CD14-positive monocyte (primary cell): ENCODE measurements around the gene HOXA1. TPM values are rescaled to one million over a fixed set of nuclear protein-coding genes. Genes with fewer than 3 reads are reported as not detected.
A peak's percentile ranks its signal among the peaks of the same experiment; 100 is the strongest.

Experiments used
- DNase-seq, 3 donors: peaks; one replicate each; pipeline ENCODE4 v3.0.0-alpha.2; 2011 to 2022
- H2AFZ ChIP-seq: 2 replicates; pipeline ENCODE4 v1.6.0; 2012; ENCODE audit warnings: mild to moderate bottlenecking, low read depth, low read length, inconsistent platforms; ENCODE audit not compliant: insufficient read depth, poor library complexity, severe bottlenecking
- H3K27ac ChIP-seq, 2 donors: 1 replicate in 1 of 2; 2 replicates in 1 of 2; pipeline ENCODE4 v1.5.1; 2012 to 2013; ENCODE audit warnings: low read length in 2 of 2, control low read depth in 1 of 2, inconsistent platforms in 1 of 2, low read depth in 1 of 2, mild to moderate bottlenecking in 1 of 2
- H3K27me3 ChIP-seq, 2 donors: one replicate each; pipeline versions ENCODE4 v1.6.0 to v1.6.1; 2011 to 2013; ENCODE audit warnings: low read length in 2 of 2; ENCODE audit not compliant: control insufficient read depth in 2 of 2, insufficient read depth in 2 of 2
- H3K36me3 ChIP-seq, 2 donors: replicated peaks in 1 of 2; 1 replicate in 1 of 2; 2 replicates in 1 of 2; pipeline versions ENCODE4 v1.5.1 to v1.6.1; 2012 to 2013; ENCODE audit warnings: low read length in 2 of 2, control low read depth in 1 of 2, inconsistent platforms in 1 of 2, mild to moderate bottlenecking in 1 of 2; ENCODE audit not compliant: insufficient read depth in 2 of 2, control insufficient read depth in 1 of 2
- H3K4me1 ChIP-seq, 2 donors: 1 replicate in 1 of 2; 2 replicates in 1 of 2; pipeline versions ENCODE4 v1.5.1 to v1.6.1; 2012 to 2013; ENCODE audit warnings: low read length in 2 of 2, control low read depth in 1 of 2, inconsistent platforms in 1 of 2, mild to moderate bottlenecking in 1 of 2, moderate library complexity in 1 of 2; ENCODE audit not compliant: insufficient read depth in 2 of 2, control insufficient read depth in 1 of 2
- H3K4me2 ChIP-seq: replicated peaks from 2 replicates; pipeline ENCODE3; 2012; ENCODE audit warnings: low read length, moderate library complexity, mild to moderate bottlenecking; ENCODE audit not compliant: poor library complexity, severe bottlenecking; ENCODE audit errors: extremely low read depth
- H3K4me3 ChIP-seq, 3 experiments: fragments of 200-600 bp in 1 of 3; sonication (generic) in 1 of 3; replicated peaks in 1 of 3; 1 replicate in 2 of 3; 2 replicates in 1 of 3; pipeline ENCODE4 v1.5.1; 2011 to 2013; ENCODE audit warnings: low read length in 3 of 3, mild to moderate bottlenecking in 3 of 3, control low read depth in 2 of 3, low read depth in 2 of 3, inconsistent platforms in 1 of 3, moderate library complexity in 1 of 3
- H3K79me2 ChIP-seq: 2 replicates; pipeline ENCODE4 v1.6.0; 2012; ENCODE audit warnings: mild to moderate bottlenecking, control low read depth, inconsistent platforms, low read length, moderate library complexity; ENCODE audit not compliant: insufficient read depth
- H3K9ac ChIP-seq: 2 replicates; pipeline ENCODE4 v1.6.0; 2017; ENCODE audit warnings: low read length, mild to moderate bottlenecking; ENCODE audit not compliant: insufficient read depth, poor library complexity, severe bottlenecking
- H3K9me3 ChIP-seq, 2 donors: replicated peaks in 1 of 2; 1 replicate in 1 of 2; 2 replicates in 1 of 2; pipeline versions ENCODE4 v1.5.1 to v1.6.1; 2012 to 2013; ENCODE audit warnings: low read length in 2 of 2, control low read depth in 1 of 2; ENCODE audit not compliant: control insufficient read depth in 1 of 2, insufficient read depth in 1 of 2
- H4K20me1 ChIP-seq: 2 replicates; pipeline ENCODE4 v1.6.0; 2012; ENCODE audit warnings: mild to moderate bottlenecking, low read length, control low read depth, moderate library complexity; ENCODE audit not compliant: insufficient read depth
- H3K27ac Mint-ChIP-seq, 7 donors: one replicate each; pipeline ENCODE4 v1.8.0; 2020; ENCODE audit warnings: mild to moderate bottlenecking in 7 of 7, mixed read lengths in 7 of 7, moderate library complexity in 6 of 7, inconsistent platforms in 2 of 7
- H3K27me3 Mint-ChIP-seq, 3 donors: one replicate each; pipeline ENCODE4 v1.8.0; 2021 to 2022; ENCODE audit warnings: low read depth in 3 of 3, mild to moderate bottlenecking in 3 of 3, mixed read lengths in 3 of 3, moderate library complexity in 3 of 3, inconsistent platforms in 1 of 3
- H3K36me3 Mint-ChIP-seq, 2 donors: one replicate each; pipeline ENCODE4 v1.8.0; 2020; ENCODE audit warnings: mixed read lengths in 2 of 2, inconsistent platforms in 1 of 2, mild to moderate bottlenecking in 1 of 2
- H3K4me1 Mint-ChIP-seq: one replicate; pipeline ENCODE4 v1.8.0; 2020; ENCODE audit warnings: mild to moderate bottlenecking, mixed read lengths
- H3K4me3 Mint-ChIP-seq, 2 donors: one replicate each; pipeline ENCODE4 v1.8.0; 2020; ENCODE audit warnings: mild to moderate bottlenecking in 2 of 2, mixed read lengths in 2 of 2, moderate library complexity in 1 of 2
- H3K9me3 Mint-ChIP-seq, 7 donors: one replicate each; pipeline ENCODE4 v1.8.0; 2020 to 2022; ENCODE audit warnings: mixed read lengths in 7 of 7, mild to moderate bottlenecking in 6 of 7, moderate library complexity in 6 of 7, inconsistent platforms in 2 of 7
- WGBS: methylation state at CpG from one replicate; pipeline ENCODE4 v1.1.5; 2013; ENCODE audit warnings: missing lambda C conversion rate; ENCODE audit not compliant: insufficient coverage; 5-methylcytosine and 5-hydroxymethylcytosine counted together
- intact Hi-C, 2 donors: fragments of 100-400 bp; cut with micrococcal nuclease; formaldehyde crosslinking; loops; one replicate each; pipeline versions ENCODE4 v1.15.0 to v1.15.1; 2023
- polyA plus RNA-seq, 3 donors: library from polyadenylated mRNA; depleted of rRNA in 1 of 3; unstranded in 2 of 3; stranded (reverse) in 1 of 3; fragments of 300-500 nt in 2 of 3; fragments of >200 nt in 1 of 3; fragmentation: Illumina TruSeq in 2 of 3; gene quantifications; 1 replicate in 2 of 3; 2 replicates in 1 of 3; pipeline ENCODE4 v1.2.3, GENCODE V29; 2012 to 2021
- TF ChIP-seq, protein P1 (sequence below): fragments of 200-600 bp; IDR thresholded peaks from one replicate; pipeline ENCODE4 v1.8.0; 2022; ENCODE audit warnings: antibody characterized with exemption, mild to moderate bottlenecking

Gene HOXA1
- polyA plus RNA-seq, 3 donors: 0.11 to 0.37 TPM; not detected in 1

DNA sequence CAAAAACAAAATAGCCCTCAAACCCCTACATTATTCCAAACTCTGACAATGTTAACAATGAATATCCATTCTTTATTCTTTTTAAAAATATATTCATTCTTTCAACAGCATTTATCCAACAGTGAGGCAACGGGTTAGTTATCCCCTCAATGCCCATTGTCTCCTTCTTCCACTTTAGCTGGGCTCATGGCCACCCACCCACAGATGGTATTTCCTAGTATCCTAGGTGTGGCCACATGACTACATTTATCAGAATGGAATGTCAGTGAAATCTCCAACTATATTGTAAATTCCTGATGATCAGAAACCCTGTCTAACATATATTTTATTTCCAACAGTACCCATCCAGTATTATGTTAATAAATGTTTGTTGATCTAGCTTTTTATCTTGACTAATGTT is 13.6 kb downstream of the HOXA1 start:
- DNase-seq: no peak
- TF ChIP-seq, protein P1, sequence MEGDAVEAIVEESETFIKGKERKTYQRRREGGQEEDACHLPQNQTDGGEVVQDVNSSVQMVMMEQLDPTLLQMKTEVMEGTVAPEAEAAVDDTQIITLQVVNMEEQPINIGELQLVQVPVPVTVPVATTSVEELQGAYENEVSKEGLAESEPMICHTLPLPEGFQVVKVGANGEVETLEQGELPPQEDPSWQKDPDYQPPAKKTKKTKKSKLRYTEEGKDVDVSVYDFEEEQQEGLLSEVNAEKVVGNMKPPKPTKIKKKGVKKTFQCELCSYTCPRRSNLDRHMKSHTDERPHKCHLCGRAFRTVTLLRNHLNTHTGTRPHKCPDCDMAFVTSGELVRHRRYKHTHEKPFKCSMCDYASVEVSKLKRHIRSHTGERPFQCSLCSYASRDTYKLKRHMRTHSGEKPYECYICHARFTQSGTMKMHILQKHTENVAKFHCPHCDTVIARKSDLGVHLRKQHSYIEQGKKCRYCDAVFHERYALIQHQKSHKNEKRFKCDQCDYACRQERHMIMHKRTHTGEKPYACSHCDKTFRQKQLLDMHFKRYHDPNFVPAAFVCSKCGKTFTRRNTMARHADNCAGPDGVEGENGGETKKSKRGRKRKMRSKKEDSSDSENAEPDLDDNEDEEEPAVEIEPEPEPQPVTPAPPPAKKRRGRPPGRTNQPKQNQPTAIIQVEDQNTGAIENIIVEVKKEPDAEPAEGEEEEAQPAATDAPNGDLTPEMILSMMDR: no peak
- Mint-ChIP-seq H3K4me1 (peaks cover 19% of the 10 kb centered on the region), H3K36me3 (peaks cover under 1 to 1% of the 10 kb centered on the region in 2 donors), H3K27me3 (peaks cover 14 to 21% (median 18%) of the 10 kb centered on the region in 3 donors), H3K9me3 (peaks cover 0 to 6% (median 1%) of the 10 kb centered on the region in 7 donors), H3K4me3 (no peak overlapping the region), H3K27ac (no peak overlapping the region)
- WGBS: no CpG with 5 or more reads among the region's 1 CpG
- intact Hi-C loops: no loop called here
- no peak overlapping the region for H3K4me2 ChIP-seq
- H3K9ac ChIP-seq: no peak overlapping the region
- no peaks in the 10 kb centered on the region for H3K36me3 ChIP-seq
- H3K27me3 ChIP-seq: peaks cover 16 to 19% of the 10 kb centered on the region in 2 donors
- no peaks in the 10 kb centered on the region for H4K20me1 ChIP-seq
- H3K79me2 ChIP-seq: no peaks in the 10 kb centered on the region
- no peak overlapping the region for H3K4me3 ChIP-seq
- H3K4me1 ChIP-seq: peaks cover 12 to 19% of the 10 kb centered on the region in 2 donors
- H2AFZ ChIP-seq: no peak overlapping the region
- no peaks in the 10 kb centered on the region for H3K9me3 ChIP-seq
- no peak overlapping the region for H3K27ac ChIP-seq

DNA sequence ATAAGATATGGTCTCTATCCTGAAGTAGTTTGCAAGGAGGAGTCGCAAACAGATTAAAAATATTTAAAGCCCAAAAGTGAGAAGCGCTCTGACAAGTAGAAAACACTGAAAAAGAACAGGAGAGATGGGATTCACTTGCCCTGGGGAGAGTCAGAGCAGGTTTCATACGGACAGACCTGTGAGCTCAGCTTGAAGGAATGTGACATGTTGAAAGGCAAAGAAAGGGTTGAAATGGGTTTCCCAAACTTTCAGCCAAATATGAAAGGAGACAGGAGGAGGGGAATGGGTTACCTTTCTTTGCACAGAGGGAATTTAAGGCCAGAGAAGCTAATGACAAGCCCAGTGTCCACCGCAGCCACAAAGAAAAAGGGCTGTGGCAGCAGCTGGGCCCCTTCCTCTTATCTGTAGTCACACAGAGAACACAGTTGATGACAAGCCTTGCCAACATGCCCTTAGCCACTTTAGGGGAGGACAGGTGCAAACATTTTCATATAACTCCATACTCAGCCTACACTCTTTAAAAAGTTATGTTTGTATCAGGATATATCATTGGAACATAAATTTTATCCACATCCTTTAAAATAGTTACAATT is 14.9 kb downstream of the HOXA1 start:
- TF ChIP-seq, protein P1: no peak
- Mint-ChIP-seq H3K4me3 (no peak overlapping the region), H3K4me1 (peaks cover 21% of the 10 kb centered on the region), H3K27ac (peak overlapping the region in 1 of 7 donors; percentile 5), H3K9me3 (peaks cover 0 to 5% (median 0%) of the 10 kb centered on the region in 7 donors), H3K36me3 (peaks cover 0 to 1% of the 10 kb centered on the region in 2 donors), H3K27me3 (peaks cover 5 to 11% (median 7%) of the 10 kb centered on the region in 3 donors)
- H3K4me3 ChIP-seq: no peak overlapping the region
- no peak overlapping the region for H3K27ac ChIP-seq
- H3K27me3 ChIP-seq: peaks cover 6 to 8% of the 10 kb centered on the region in 2 donors
- no peaks in the 10 kb centered on the region for H3K9me3 ChIP-seq
- H3K4me1 ChIP-seq: peaks cover 12 to 19% of the 10 kb centered on the region in 2 donors
- no peak for DNase-seq
- H3K9ac ChIP-seq: no peak overlapping the region
- 98% methylated on average over 4 of the region's 4 CpGs for WGBS
- no peak overlapping the region for H2AFZ ChIP-seq
- no peaks in the 10 kb centered on the region for H4K20me1 ChIP-seq
- H3K36me3 ChIP-seq: no peaks in the 10 kb centered on the region
- no peaks in the 10 kb centered on the region for H3K79me2 ChIP-seq
- no peak overlapping the region for H3K4me2 ChIP-seq
- intact Hi-C loops: no loop called here
